Thyroid gland (tissue), 4 donors: ENCODE results near the gene HOATZ. TPM values are rescaled to one million over a fixed set of nuclear protein-coding genes. Genes with fewer than 3 reads are reported as not detected.

Experiments used
- DNase-seq, 2 donors: peaks; one replicate each; pipeline ENCODE4 v3.0.0-alpha.2; 2019
- H3K27ac ChIP-seq, 3 donors: fragments of 200-600 bp; sonication (generic); 1 replicate in 2 of 3; 2 replicates in 1 of 3; pipeline ENCODE4 v1.5.1; 2016 to 2019; ENCODE audit warnings: mild to moderate bottlenecking in 1 of 3, moderate library complexity in 1 of 3
- H3K27me3 ChIP-seq: fragments of 200-600 bp; sonication (generic); one replicate; pipeline ENCODE4 v1.5.1; 2019
- H3K36me3 ChIP-seq, 2 donors: fragments of 200-600 bp; sonication (generic); one replicate each; pipeline ENCODE4 v1.5.1; 2016 to 2019
- H3K4me1 ChIP-seq, 2 donors: fragments of 200-600 bp; sonication (generic); one replicate each; pipeline ENCODE4 v1.5.1; 2017 to 2019
- H3K4me3 ChIP-seq, 3 donors: fragments of 200-600 bp; sonication (generic); replicated peaks in 1 of 3; 1 replicate in 2 of 3; 2 replicates in 1 of 3; pipeline ENCODE4 v1.5.1; 2016; ENCODE audit warnings: mild to moderate bottlenecking in 1 of 3
- H3K9me3 ChIP-seq: fragments of 200-600 bp; sonication (generic); one replicate; pipeline ENCODE4 v1.5.1; 2017
- POLR2A ChIP-seq, 2 donors: fragments of 450-650 bp; IDR thresholded peaks; one replicate each; pipeline ENCODE4 v1.6.1; 2017; ENCODE audit warnings: antibody characterized with exemption in 2 of 2, mild to moderate bottlenecking in 2 of 2, moderate library complexity in 1 of 2
- WGBS, 2 donors: methylation state at CpG; one replicate each; pipeline ENCODE4 v1.1.5; 2017; 5-methylcytosine and 5-hydroxymethylcytosine counted together
- intact Hi-C: fragments of 100-400 bp; cut with DNase I; formaldehyde crosslinking; loops from one replicate; pipeline ENCODE4 v1.15.1; 2023
- total RNA-seq, 4 donors: library from RNA; depleted of rRNA; stranded (reverse); fragments of >200 nt; gene quantifications; one replicate each; pipeline ENCODE4 v1.2.3, GENCODE V29; 2016
- TF ChIP-seq, protein P1 (sequence below), 6 experiments: fragments of 200-600 bp in 3 of 6; fragments of 450-650 bp in 3 of 6; sonication (generic) in 3 of 6; IDR thresholded peaks; one replicate each; pipeline ENCODE4 v1.5.1; 2016 to 2019; ENCODE audit warnings: antibody characterized with exemption in 6 of 6, mild to moderate bottlenecking in 2 of 6, inconsistent platforms in 1 of 6, moderate library complexity in 1 of 6

HOATZ gene
- total RNA-seq, 4 donors from 2014 or later = not detected

DNA sequence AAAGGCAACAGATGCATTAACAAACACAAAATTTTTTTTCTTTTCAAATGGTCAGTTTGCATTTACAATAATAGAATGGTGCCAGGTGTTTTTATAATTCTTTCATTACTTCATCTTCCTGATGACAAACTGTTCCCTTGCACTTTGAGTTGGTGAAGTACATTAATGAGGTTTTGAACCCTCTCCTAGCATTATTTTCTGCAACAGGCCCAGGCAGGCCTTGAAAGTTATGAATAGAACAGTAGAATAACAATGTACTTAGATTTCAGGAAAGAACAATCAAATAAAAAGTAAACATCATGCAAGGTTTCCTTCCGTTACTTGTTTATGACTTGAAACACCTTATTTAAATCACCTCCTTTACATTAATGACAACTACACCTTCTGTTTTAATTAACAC, 12.0 kb upstream of the HOATZ start:
- Histone ChIP-seq H3K4me1 (no peaks in the 10 kb centered on the region), H3K27me3 (no peaks in the 10 kb centered on the region), H3K4me3 (no peak overlapping the region), H3K36me3 (no peaks in the 10 kb centered on the region), H3K27ac (no peak overlapping the region), H3K9me3 (no peaks in the 10 kb centered on the region)
- no peak for TF ChIP-seq POLR2A (IDR thresholded peaks at IDR 0.05)
- no peak for DNase-seq
- intact Hi-C loops = no loop called here
- 85 to 93% methylated on average over 1 of the region's 1 CpG for WGBS, 2 donors

DNA sequence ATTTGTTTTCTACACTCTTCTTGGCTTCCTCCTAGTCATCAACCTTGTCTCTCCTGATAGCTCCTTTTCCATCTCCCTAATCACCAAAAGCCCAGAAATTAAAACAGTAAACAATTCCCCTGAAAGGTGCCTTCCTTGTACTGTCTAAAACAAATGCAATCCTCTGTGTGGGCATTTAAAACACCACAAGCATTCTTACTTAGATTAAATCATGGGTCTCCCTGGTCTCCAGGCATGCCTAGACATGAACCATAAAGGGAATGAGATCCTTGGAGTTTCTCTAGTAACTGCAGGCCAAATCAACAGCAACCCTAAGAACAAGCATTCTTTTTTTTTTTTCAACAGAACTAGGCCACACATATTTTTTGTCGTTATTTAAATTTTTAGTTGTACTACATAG, 4.3 kb upstream of the HOATZ start:
- Histone ChIP-seq H3K4me3 (no peak overlapping the region), H3K9me3 (no peaks in the 10 kb centered on the region), H3K27ac (no peak overlapping the region), H3K4me1 (peaks cover 0 to 11% of the 10 kb centered on the region in 2 donors), H3K36me3 (no peaks in the 10 kb centered on the region), H3K27me3 (no peaks in the 10 kb centered on the region)
- no peak for TF ChIP-seq POLR2A (IDR thresholded peaks at IDR 0.05)
- TF ChIP-seq, protein P1, sequence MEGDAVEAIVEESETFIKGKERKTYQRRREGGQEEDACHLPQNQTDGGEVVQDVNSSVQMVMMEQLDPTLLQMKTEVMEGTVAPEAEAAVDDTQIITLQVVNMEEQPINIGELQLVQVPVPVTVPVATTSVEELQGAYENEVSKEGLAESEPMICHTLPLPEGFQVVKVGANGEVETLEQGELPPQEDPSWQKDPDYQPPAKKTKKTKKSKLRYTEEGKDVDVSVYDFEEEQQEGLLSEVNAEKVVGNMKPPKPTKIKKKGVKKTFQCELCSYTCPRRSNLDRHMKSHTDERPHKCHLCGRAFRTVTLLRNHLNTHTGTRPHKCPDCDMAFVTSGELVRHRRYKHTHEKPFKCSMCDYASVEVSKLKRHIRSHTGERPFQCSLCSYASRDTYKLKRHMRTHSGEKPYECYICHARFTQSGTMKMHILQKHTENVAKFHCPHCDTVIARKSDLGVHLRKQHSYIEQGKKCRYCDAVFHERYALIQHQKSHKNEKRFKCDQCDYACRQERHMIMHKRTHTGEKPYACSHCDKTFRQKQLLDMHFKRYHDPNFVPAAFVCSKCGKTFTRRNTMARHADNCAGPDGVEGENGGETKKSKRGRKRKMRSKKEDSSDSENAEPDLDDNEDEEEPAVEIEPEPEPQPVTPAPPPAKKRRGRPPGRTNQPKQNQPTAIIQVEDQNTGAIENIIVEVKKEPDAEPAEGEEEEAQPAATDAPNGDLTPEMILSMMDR (IDR thresholded peaks at IDR 0.05) = no peak
- WGBS, 2 donors = 95 to 98% methylated on average over 1 of the region's 1 CpG
- no peak for DNase-seq
- intact Hi-C loops = no loop called here

DNA sequence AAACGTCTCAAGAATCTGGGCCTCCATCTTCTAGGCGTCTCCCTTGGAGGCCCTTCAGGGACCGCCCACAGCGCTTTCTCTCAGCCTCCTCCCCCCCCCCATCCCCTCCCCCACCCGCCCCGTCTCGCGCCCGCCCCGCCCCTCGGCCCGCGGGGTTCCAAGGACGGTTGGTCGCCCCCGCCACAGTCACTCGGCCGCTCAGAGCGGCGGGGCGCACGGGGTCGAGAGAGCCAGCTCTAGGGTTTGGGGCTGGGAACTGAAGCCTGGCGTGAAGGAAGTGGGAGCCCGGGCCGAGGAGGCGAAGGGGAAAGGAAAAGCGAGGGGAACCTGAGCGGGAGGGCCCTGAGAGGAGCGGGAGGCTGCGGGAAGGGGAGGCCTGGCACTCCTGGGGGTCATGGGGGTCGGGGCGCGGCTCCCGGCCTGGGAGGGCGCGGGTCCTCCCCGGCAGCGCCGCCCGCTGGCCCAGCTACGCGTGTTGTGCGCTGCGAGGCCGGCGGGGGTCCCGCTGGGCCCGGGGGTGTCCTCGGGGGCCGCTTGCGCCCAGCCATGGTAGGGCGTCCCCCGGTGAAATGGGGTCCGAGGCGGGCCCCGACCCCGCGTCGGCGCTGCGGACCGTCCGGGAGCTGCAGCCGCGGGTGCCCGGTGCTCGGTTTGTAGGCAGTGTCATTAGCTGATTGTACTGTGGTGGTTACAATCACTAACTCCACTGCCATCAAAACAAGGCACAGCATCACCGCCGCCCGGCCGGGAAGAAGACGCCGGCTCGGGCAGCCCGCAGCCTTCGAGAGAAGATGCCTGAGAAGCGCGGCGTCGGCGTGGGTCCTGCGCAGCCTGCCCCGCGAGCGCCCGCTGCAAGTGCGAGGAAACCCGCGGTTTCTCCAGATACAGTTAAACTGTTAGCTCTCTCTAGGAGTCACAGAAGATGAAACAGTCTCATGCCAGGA, 2.0 kb upstream of the HOATZ start, which contains the start of gene BTG4:
Gene BTG4, minus strand, starts transcription at position 91 of the 944 bp plus-strand sequence. CDS start 13,610 bp downstream, outside the sequence.
- no peak within 1 kb of the TSS for H3K27ac ChIP-seq
- peak; percentile 5 to 21 for DNase-seq
- no peaks in the 10 kb centered on the region for H3K9me3 ChIP-seq
- WGBS, 2 donors = 4 to 5% methylated on average over 34 to 77 of the region's 90 CpGs
- no peak for TF ChIP-seq POLR2A (IDR thresholded peaks at IDR 0.05)
- TF ChIP-seq, protein P1 (IDR thresholded peaks at IDR 0.05) = peak in 1 of 6 experiments; percentile 14
- H3K4me1 ChIP-seq = peaks cover 0 to 11% of the 10 kb centered on the region in 2 donors
- intact Hi-C loops = no loop called here
- peak within 1 kb of the TSS in 2 of 3 donors; percentile 41 to 45 for H3K4me3 ChIP-seq
- H3K36me3 ChIP-seq = no peaks in the 10 kb centered on the region
- H3K27me3 ChIP-seq = no peaks in the 10 kb centered on the region

DNA sequence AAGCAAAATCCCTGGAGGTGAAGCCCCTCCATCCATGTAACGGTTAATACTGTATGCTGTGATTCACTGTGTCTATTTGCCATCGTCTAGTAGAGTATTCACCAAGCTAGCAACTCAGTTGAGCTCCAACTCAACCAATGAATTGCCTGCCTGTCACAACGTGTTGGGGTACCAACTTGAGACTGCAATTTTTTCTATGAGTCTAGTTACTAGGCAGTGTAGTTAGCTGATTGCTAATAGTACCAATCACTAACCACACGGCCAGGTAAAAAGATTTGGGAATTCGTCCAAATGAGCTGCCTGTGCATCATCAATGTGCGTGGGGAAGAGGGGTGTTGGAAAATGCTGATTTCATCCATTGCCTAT, 1.4 kb upstream of the HOATZ start:
- no peaks in the 10 kb centered on the region for H3K36me3 ChIP-seq
- H3K27me3 ChIP-seq = no peaks in the 10 kb centered on the region
- no peaks in the 10 kb centered on the region for H3K9me3 ChIP-seq
- H3K4me3 ChIP-seq = peak overlapping the region in 1 of 3 donors; percentile 41
- intact Hi-C loops = no loop called here
- WGBS, 2 donors = 45% methylated on average over 6 of the region's 6 CpGs
- no peak for DNase-seq
- no peak overlapping the region for H3K27ac ChIP-seq
- peaks cover 0 to 11% of the 10 kb centered on the region in 2 donors for H3K4me1 ChIP-seq
- TF ChIP-seq, protein P1 (IDR thresholded peaks at IDR 0.05) = no peak
- TF ChIP-seq POLR2A (IDR thresholded peaks at IDR 0.05) = no peak

DNA sequence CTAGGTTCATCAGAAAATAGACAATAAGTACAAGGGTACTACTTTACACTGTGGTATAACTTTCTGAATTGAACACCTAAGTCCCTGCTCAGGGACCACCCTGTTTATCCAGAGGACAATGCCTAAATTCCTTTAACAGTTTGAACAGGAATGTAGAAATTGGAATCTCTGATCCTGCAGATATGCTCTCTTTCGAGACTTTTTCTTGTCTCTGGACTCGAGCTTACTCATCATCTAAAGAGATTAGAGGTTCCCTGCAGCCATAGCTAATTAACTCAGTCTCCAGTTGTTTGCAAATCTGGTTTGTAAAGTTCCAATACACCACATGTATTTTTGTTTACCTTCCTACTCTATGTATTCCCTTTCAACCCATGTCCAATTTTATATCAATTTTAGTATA, 1.0 kb downstream of the HOATZ start:
- 92 to 94% methylated on average over 2 of the region's 2 CpGs for WGBS, 2 donors
- intact Hi-C loops = no loop called here
- no peak overlapping the region for H3K4me3 ChIP-seq
- H3K27me3 ChIP-seq = no peaks in the 10 kb centered on the region
- peaks cover 0 to 11% of the 10 kb centered on the region in 2 donors for H3K4me1 ChIP-seq
- no peaks in the 10 kb centered on the region for H3K9me3 ChIP-seq
- no peak for DNase-seq
- no peak overlapping the region for H3K27ac ChIP-seq
- H3K36me3 ChIP-seq = no peaks in the 10 kb centered on the region
- no peak for TF ChIP-seq POLR2A (IDR thresholded peaks at IDR 0.05)
- TF ChIP-seq, protein P1 (IDR thresholded peaks at IDR 0.05) = no peak
